Neural cell (in vitro differentiated cells): Measurements from ENCODE around the gene PGM1.

Source experiments
- CTCF ChIP-seq: fragments of 450-650 bp; IDR thresholded peaks from 2 replicates; pipeline ENCODE4 v1.5.1; 2014; ENCODE audit warnings: antibody characterized with exemption, mild to moderate bottlenecking, moderate library complexity; ENCODE audit not compliant: poor library complexity, severe bottlenecking
- EP300 ChIP-seq: fragments of 450-650 bp; conservative IDR thresholded peaks from 2 replicates; pipeline ENCODE4 v1.6.1; 2014; ENCODE audit warnings: antibody characterized with exemption, mild to moderate bottlenecking, moderate library complexity; ENCODE audit not compliant: poor library complexity, severe bottlenecking
- POLR2AphosphoS5 ChIP-seq: IDR thresholded peaks from 2 replicates; pipeline ENCODE4 v1.6.1; 2012
- RAD21 ChIP-seq: fragments of 450-650 bp; conservative IDR thresholded peaks from 2 replicates; pipeline ENCODE4 v1.6.1; 2014; ENCODE audit warnings: antibody characterized with exemption, mild to moderate bottlenecking, moderate library complexity

- TF ChIP-seq POLR2AphosphoS5: no peak
- no peak for TF ChIP-seq CTCF
- TF ChIP-seq EP300: no peak
- TF ChIP-seq RAD21: no peak
Measured at GRCh38 chr1:63682936-63683335, 89.7 kb downstream of the PGM1 start.
